ENCODE results near the gene PCCA. TPM values are rescaled to one million over a fixed set of nuclear protein-coding genes. Genes with fewer than 3 reads are reported as not detected.
"Not testable (repeated sequence)": the region's sequence is repeated elsewhere in the genome, so short reads cannot be mapped to it uniquely, and the experiment has no call there.

The PCCA gene
- total RNA-seq, 1 donor from 2014 or later: 15.3 TPM

GRCh38 chr13:100306434-100306999 lies 217.6 kb downstream of the PCCA start:
- POLR2A ChIA-PET: no interaction called here
- H3K27ac Mint-ChIP-seq: no peak overlapping the region
- CTCF ChIA-PET: no interaction called here
- H3K27me3 Mint-ChIP-seq: no peaks in the 10 kb centered on the region
- intact Hi-C loops (cut with micrococcal nuclease): no loop called here
- H3K36me3 Mint-ChIP-seq (ENCODE audit: low read depth): no peaks in the 10 kb centered on the region
- no peak overlapping the region for H3K4me3 Mint-ChIP-seq
- no peaks in the 10 kb centered on the region for H3K4me1 Mint-ChIP-seq
- no peak for ATAC-seq (ENCODE audit: low read depth)
- TF ChIP-seq, protein P1, sequence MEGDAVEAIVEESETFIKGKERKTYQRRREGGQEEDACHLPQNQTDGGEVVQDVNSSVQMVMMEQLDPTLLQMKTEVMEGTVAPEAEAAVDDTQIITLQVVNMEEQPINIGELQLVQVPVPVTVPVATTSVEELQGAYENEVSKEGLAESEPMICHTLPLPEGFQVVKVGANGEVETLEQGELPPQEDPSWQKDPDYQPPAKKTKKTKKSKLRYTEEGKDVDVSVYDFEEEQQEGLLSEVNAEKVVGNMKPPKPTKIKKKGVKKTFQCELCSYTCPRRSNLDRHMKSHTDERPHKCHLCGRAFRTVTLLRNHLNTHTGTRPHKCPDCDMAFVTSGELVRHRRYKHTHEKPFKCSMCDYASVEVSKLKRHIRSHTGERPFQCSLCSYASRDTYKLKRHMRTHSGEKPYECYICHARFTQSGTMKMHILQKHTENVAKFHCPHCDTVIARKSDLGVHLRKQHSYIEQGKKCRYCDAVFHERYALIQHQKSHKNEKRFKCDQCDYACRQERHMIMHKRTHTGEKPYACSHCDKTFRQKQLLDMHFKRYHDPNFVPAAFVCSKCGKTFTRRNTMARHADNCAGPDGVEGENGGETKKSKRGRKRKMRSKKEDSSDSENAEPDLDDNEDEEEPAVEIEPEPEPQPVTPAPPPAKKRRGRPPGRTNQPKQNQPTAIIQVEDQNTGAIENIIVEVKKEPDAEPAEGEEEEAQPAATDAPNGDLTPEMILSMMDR (IDR thresholded peaks at IDR 0.05): no peak
- DNase-seq: no peak
- no peaks in the 10 kb centered on the region for H3K9me3 Mint-ChIP-seq

DNA sequence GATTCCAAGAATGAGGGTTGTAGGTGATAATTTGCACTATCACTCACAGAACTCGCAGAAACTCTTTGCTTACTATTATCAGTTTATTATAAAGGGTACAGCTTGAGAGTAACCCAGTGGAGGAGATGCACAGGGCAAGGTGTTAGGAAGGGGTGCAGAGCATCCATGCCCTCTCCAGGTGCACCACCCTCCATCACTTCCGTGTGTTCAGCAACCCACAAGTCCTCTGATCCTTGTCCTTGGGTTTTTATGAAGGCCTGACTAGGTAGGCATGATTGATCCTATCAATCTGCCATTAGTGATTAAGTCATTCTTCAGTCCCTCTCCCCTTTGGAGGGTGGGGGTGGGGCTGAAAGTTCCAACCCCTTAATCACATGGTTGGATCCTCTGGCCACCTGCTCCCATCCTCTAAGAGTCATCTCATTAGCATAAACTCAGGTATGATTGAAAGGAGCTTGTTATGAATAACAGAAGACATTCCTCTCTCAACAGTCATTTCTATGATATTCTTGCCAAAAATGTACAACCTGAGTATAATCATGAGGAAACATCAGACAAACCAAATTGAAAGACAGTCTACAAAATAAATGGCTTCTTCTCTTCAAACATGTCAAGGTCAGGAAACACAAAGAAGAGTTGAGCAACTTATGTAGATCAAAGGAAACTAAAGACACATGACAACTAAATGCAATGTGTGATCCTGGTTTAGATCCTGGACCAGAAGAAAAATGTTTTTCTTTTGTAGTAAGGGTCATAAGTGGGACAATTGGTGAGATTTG lies 225.4 kb downstream of the PCCA start:
- H3K27ac Mint-ChIP-seq: no peak overlapping the region
- no peaks in the 10 kb centered on the region for H3K9me3 Mint-ChIP-seq
- TF ChIP-seq, protein P1 (IDR thresholded peaks at IDR 0.05): no peak
- peaks cover 7% of the 10 kb centered on the region for H3K36me3 Mint-ChIP-seq (ENCODE audit: low read depth)
- no peaks in the 10 kb centered on the region for H3K4me1 Mint-ChIP-seq
- ATAC-seq (ENCODE audit: low read depth) (no peak), DNase-seq (no peak)
- no peak overlapping the region for H3K4me3 Mint-ChIP-seq
- POLR2A ChIA-PET: no interaction called here
- intact Hi-C loops (cut with micrococcal nuclease): no loop called here
- CTCF ChIA-PET: no interaction called here
- no peaks in the 10 kb centered on the region for H3K27me3 Mint-ChIP-seq

GRCh38 chr13:100315522-100315921 lies 226.6 kb downstream of the PCCA start:
- TF ChIP-seq, protein P1 (IDR thresholded peaks at IDR 0.05): no peak
- H3K36me3 Mint-ChIP-seq (ENCODE audit: low read depth): peaks cover 13% of the 10 kb centered on the region
- H3K27me3 Mint-ChIP-seq: no peaks in the 10 kb centered on the region

GRCh38 chr13:100318473-100318872 lies 229.6 kb downstream of the PCCA start:
- ATAC-seq (ENCODE audit: low read depth); DNase-seq; H3K9me3 Mint-ChIP-seq; CTCF ChIA-PET; H3K27ac Mint-ChIP-seq; H3K27me3 Mint-ChIP-seq; H3K4me1 Mint-ChIP-seq; H3K4me3 Mint-ChIP-seq; POLR2A ChIA-PET; intact Hi-C loops (cut with micrococcal nuclease): not testable (repeated sequence)
- H3K36me3 Mint-ChIP-seq (ENCODE audit: low read depth): peaks cover 20% of the 10 kb centered on the region

More at GRCh38 chr13:100315522-100315921, 226.6 kb downstream of the PCCA start:
- Mint-ChIP-seq H3K4me3 (no peak overlapping the region), H3K9me3 (peaks cover 4% of the 10 kb centered on the region), H3K4me1 (no peaks in the 10 kb centered on the region), H3K27ac (no peak overlapping the region)
- intact Hi-C loops (cut with micrococcal nuclease): no loop called here
- DNase-seq (no peak), ATAC-seq (ENCODE audit: low read depth) (no peak)
- ChIA-PET POLR2A (no interaction called here), CTCF (no interaction called here)

GRCh38 chr13:100323937-100324336 lies 235.0 kb downstream of the PCCA start:
- ChIA-PET CTCF (no interaction called here), POLR2A (no interaction called here)
- no peak for DNase-seq
- H3K27me3 Mint-ChIP-seq: no peaks in the 10 kb centered on the region
- TF ChIP-seq, protein P1 (IDR thresholded peaks at IDR 0.05): no peak
- intact Hi-C loops (cut with micrococcal nuclease): no loop called here
- H3K4me1 Mint-ChIP-seq: no peaks in the 10 kb centered on the region
- ATAC-seq (ENCODE audit: low read depth): no peak
- H3K36me3 Mint-ChIP-seq (ENCODE audit: low read depth): peaks cover 25% of the 10 kb centered on the region
- H3K4me3 Mint-ChIP-seq: no peak overlapping the region
- H3K27ac Mint-ChIP-seq: no peak overlapping the region
- H3K9me3 Mint-ChIP-seq: peaks cover 4% of the 10 kb centered on the region
